Gastroesophageal sphincter (tissue), 3 donors: ENCODE results near the gene DOCK9.

Source experiments
- CTCF ChIP-seq, 4 experiments: fragments of 200-600 bp in 2 of 4; fragments of 450-650 bp in 2 of 4; sonication (generic) in 1 of 4; IDR thresholded peaks; one replicate each; pipeline ENCODE4 v1.5.1; 2017 to 2019; ENCODE audit warnings: antibody characterized with exemption in 4 of 4, mild to moderate bottlenecking in 2 of 4, moderate library complexity in 2 of 4
- POLR2AphosphoS5 ChIP-seq: sonication (generic); formaldehyde crosslinking; IDR thresholded peaks from one replicate; pipeline ENCODE4 v1.6.1; 2017; ENCODE audit warnings: antibody characterized with exemption

DNA sequence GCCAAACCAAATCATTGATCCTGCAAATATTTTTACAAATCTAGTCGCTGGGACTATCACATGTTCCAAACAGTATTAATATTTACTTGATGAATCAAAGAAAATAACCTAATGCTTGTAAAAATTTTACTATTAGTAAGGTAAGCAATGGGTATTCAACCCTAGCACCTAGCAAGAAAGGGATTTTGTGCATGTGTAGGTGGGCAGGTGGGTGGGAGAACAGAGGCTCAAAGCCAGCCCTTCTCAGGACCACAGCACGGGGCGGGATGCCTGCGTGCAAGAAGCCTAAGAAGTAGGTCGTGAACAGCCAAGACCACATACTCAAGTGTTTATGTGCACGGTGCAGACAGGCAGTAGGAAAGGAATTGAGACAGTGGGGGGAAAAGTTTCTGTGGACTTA, 26.6 kb downstream of the DOCK9 start:
- TF ChIP-seq CTCF (IDR thresholded peaks at IDR 0.05) (no peak), POLR2AphosphoS5 (no peak)
